K562 (cell line): ENCODE measurements around the gene MAST1. TPM values are rescaled to one million over a fixed set of nuclear protein-coding genes. Genes with fewer than 3 reads are reported as not detected.

Experiments
- BCOR ChIP-seq: fragments of 450-650 bp; IDR thresholded peaks from 2 replicates; pipeline ENCODE4 v1.6.1; 2016
- HINFP ChIP-seq: fragments of 450-650 bp; conservative IDR thresholded peaks from 2 replicates; pipeline ENCODE4 v1.6.1; 2016; ENCODE audit warnings: missing genetic modification characterization, low read depth, mild to moderate bottlenecking, control low read depth, missing compliant biosample characterization
- MLLT1 ChIP-seq, 2 experiments: fragments of 450-650 bp; IDR thresholded peaks; 2 replicates each; pipeline ENCODE4 v1.6.1; 2016
- NR2C1 ChIP-seq, 2 experiments: fragments of 450-650 bp; IDR thresholded peaks; 2 replicates each; pipeline ENCODE4 v1.6.1; 2017; ENCODE audit warnings: mild to moderate bottlenecking in 2 of 2, antibody characterized with exemption in 1 of 2, inconsistent platforms in 1 of 2, missing compliant biosample characterization in 1 of 2, missing genetic modification characterization in 1 of 2
- POLR2AphosphoS2 ChIP-seq: IDR thresholded peaks from 2 replicates; pipeline ENCODE4 v1.6.1; 2012; ENCODE audit warnings: low read length, improper control_type of control experiment
- THRAP3 ChIP-seq: fragments of 450-650 bp; IDR thresholded peaks from 2 replicates; pipeline ENCODE4 v1.6.1; 2016; ENCODE audit warnings: mild to moderate bottlenecking, inconsistent platforms, borderline replicate concordance
- UBTF ChIP-seq, 2 experiments: IDR thresholded peaks; 2 replicates each; pipeline ENCODE4 v1.6.1; 2012; ENCODE audit warnings: improper control_type of control experiment in 2 of 2, low read depth in 2 of 2, low read length in 2 of 2, borderline replicate concordance in 1 of 2
- USF1 ChIP-seq: sonication (generic); formaldehyde crosslinking; IDR thresholded peaks from 2 replicates; pipeline ENCODE4 v1.9.0; 2022; ENCODE audit warnings: mild to moderate bottlenecking, missing genetic modification reagents
- ZNF507 ChIP-seq: conservative IDR thresholded peaks from 2 replicates; pipeline ENCODE4 v1.6.1; 2017; ENCODE audit warnings: missing genetic modification characterization, missing compliant biosample characterization
- ZNF76 ChIP-seq: fragments of 250-450 bp; sonication (Bioruptor Pico); IDR thresholded peaks from 2 replicates; pipeline ENCODE4 v1.4.0; 2020; ENCODE audit warnings: mild to moderate bottlenecking, moderate library complexity, borderline replicate concordance
- polyA plus RNA-seq, 8 experiments: library from polyadenylated mRNA; depleted of rRNA in 4 of 8; stranded (reverse) in 5 of 8; unstranded in 3 of 8; fragments of >200 nt; fragmentation: Nextera tagmentation in 2 of 8; fragmentation: Illumina TruSeq in 1 of 8; extraction: Ambion mirVana in 2 of 8; extraction: Trizol in 1 of 8; gene quantifications; 2 replicates each; pipeline versions ENCODE4 v1.2.1 to v1.2.3, GENCODE V29; 2011 to 2014; ENCODE audit warnings: inconsistent platforms in 1 of 8, missing spikeins in 1 of 8
- total RNA-seq, 7 experiments: library from RNA; depleted of rRNA in 6 of 7; stranded (reverse); fragments of >200 nt in 6 of 7; fragmentation: Illumina TruSeq in 2 of 7; extraction: Trizol in 2 of 7; gene quantifications; 2 replicates each; pipeline versions ENCODE4 v1.2.1 to v1.2.3, GENCODE V29; 2011 to 2021; ENCODE audit warnings: low replicate concordance in 1 of 7
- TF ChIP-seq, protein P1 (sequence below): fragments of 250-450 bp; sonication (Bioruptor Pico); IDR thresholded peaks from 2 replicates; pipeline ENCODE4 v1.9.0; 2021; ENCODE audit warnings: mild to moderate bottlenecking, inconsistent platforms
- TF ChIP-seq, protein P2 (sequence below), 2 experiments: fragments of 450-650 bp; conservative IDR thresholded peaks; 2 replicates each; pipeline ENCODE4 v1.6.1; 2017; ENCODE audit warnings: mild to moderate bottlenecking in 2 of 2, moderate library complexity in 2 of 2

MAST1 gene
- total and polyA plus RNA-seq, 9 of the 15 experiments (the other 6 are each of a cell fraction or from before 2014, with no cell fraction given): 0.48 to 10.3 (median 3.9) TPM

DNA sequence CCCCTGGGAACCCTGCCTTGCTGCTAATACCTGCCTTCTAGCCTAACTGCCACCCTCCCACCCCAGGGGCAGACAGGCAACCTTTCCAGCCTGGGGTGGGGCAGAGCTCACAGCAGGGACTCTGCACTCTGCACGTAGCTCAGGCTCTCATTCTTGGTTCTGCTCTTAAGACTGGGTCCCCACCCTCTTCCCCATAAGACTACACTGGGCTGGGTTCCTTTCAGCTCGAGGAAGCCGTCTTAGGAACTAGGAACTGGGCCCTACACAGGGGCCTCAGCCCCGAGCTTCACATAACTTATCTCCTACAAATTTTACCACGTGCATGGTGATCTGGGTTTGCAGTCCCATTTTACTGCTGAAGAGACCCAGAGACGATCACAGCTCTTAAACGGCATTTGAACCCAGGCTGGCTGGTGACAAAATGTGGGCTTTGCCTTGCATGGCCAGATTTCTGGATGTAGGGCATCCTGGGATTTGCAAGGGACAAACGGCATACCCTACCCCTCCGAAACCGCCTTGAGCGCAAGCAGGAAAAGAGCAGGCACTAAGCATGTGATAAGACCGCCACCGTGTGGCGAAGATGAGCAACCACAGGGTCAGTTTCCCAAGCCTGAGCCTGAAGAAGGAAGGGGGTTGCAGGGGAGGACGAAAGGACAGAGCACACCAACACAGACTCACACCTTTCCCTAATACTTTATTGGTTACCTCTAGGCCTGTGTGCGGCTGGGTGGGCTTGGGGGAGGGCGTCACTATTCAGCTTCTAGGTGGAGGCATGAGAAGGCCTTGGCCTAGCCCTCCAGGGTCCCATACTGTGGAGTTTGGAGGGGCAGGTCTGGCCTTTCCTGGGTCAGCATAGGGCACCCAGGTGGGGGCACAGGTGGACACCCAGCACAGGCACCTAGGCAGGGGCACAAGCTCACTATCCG is 41.9 kb upstream of the MAST1 start (continued):
- TF ChIP-seq HINFP (tag): no peak
- no peak for TF ChIP-seq ZNF76 (CRISPR knock-in tag)
- TF ChIP-seq POLR2AphosphoS2: peak; percentile 88
- no peak for TF ChIP-seq THRAP3
- TF ChIP-seq MLLT1 (IDR thresholded peaks at IDR 0.05): peak; percentile 62; a peak in 2 of 4 replicates
- TF ChIP-seq, protein P1, sequence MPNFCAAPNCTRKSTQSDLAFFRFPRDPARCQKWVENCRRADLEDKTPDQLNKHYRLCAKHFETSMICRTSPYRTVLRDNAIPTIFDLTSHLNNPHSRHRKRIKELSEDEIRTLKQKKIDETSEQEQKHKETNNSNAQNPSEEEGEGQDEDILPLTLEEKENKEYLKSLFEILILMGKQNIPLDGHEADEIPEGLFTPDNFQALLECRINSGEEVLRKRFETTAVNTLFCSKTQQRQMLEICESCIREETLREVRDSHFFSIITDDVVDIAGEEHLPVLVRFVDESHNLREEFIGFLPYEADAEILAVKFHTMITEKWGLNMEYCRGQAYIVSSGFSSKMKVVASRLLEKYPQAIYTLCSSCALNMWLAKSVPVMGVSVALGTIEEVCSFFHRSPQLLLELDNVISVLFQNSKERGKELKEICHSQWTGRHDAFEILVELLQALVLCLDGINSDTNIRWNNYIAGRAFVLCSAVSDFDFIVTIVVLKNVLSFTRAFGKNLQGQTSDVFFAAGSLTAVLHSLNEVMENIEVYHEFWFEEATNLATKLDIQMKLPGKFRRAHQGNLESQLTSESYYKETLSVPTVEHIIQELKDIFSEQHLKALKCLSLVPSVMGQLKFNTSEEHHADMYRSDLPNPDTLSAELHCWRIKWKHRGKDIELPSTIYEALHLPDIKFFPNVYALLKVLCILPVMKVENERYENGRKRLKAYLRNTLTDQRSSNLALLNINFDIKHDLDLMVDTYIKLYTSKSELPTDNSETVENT (CRISPR knock-in tag): no peak
- TF ChIP-seq, protein P2, sequence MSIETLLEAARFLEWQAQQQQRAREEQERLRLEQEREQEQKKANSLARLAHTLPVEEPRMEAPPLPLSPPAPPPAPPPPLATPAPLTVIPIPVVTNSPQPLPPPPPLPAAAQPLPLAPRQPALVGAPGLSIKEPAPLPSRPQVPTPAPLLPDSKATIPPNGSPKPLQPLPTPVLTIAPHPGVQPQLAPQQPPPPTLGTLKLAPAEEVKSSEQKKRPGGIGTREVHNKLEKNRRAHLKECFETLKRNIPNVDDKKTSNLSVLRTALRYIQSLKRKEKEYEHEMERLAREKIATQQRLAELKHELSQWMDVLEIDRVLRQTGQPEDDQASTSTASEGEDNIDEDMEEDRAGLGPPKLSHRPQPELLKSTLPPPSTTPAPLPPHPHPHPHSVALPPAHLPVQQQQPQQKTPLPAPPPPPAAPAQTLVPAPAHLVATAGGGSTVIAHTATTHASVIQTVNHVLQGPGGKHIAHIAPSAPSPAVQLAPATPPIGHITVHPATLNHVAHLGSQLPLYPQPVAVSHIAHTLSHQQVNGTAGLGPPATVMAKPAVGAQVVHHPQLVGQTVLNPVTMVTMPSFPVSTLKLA (conservative IDR thresholded peaks at IDR 0.05): peak; percentile 85 to 90
- no peak for TF ChIP-seq ZNF507 (tag)
- peak; percentile 16; the same call in 1 of the 2 replicates for TF ChIP-seq USF1 (CRISPR knock-in tag)
- TF ChIP-seq BCOR: peak; percentile 37; the same call in 1 of the 2 replicates
- 0 out of 4 replicates have a peak, but pooled peaks of 1 of the 2 experiments have one; percentile 49 for TF ChIP-seq UBTF (IDR thresholded peaks at IDR 0.05; ENCODE audit: borderline replicate concordance in 1 of 2, low read depth in 2 of 2, low read length in 2 of 2)
- no peak; the same call in 1 of the 2 replicates for TF ChIP-seq NR2C1 (IDR thresholded peaks at IDR 0.05)
- peak; percentile 44; the same call in 1 of the 2 replicates for TF ChIP-seq NR2C1 (tag; IDR thresholded peaks at IDR 0.05)
